GM23248 (cell line): ENCODE measurements around the gene ELOF1.

Experiments used
- EZH2 ChIP-seq: fragments of 200-600 bp; sonication (generic); IDR thresholded peaks from 2 replicates; pipeline ENCODE4 v1.6.1; 2018; ENCODE audit warnings: antibody characterized with exemption, mild to moderate bottlenecking; ENCODE audit not compliant: insufficient read depth, poor library complexity, severe bottlenecking
- EZH2phosphoT487 ChIP-seq: fragments of 200-600 bp; sonication (generic); IDR thresholded peaks from 2 replicates; pipeline ENCODE4 v1.6.1; 2018; ENCODE audit warnings: antibody characterized with exemption, moderate library complexity, mild to moderate bottlenecking, low read depth; ENCODE audit not compliant: insufficient read depth

GRCh38 chr19:11560404-11561051, 1.5 kb upstream of the ELOF1 start:
- TF ChIP-seq EZH2: no peak
- TF ChIP-seq EZH2phosphoT487: no peak
